ENCODE data around the gene SPHK2. TPM values are rescaled to one million over a fixed set of nuclear protein-coding genes. Genes with fewer than 3 reads are reported as not detected.
A peak's percentile ranks its signal among the peaks of the same experiment; 100 is the strongest.

The SPHK2 gene
- total and polyA plus RNA-seq, 2 of the 8 experiments (the other 6 are each of a cell fraction or from before 2014, with no cell fraction given) = 43.9 to 60.9 TPM

DNA sequence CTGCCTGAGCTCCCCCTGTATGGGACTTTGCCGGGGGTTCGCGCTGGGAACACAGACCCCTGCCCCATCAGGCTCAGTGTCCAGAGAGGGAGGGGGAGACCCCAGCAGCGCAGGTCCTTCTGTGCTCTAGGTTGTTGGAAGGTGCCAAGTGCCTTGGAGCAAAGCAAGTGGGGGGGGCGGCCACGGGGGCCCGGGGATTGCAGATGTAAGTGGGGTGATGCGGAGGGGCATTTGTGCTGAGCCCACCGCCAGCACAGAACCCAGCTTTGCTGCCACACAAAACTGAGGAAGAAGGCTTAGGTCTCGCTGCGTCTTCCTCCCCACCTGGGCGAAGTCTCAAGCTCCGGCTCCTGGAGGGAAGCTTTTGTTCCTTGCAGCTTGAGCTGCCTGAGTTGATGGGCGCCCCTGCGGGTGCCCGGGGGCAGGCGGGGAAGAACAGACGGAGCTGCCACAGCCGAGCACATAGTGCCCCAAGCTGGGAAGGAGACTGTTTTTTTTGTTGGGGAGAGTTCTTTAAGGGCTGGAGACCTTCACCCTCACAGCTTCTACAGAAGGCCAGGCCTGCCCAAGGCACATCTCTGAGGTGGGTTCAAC is 55.0 kb downstream of the SPHK2 start:
- ChIA-PET POLR2A (ENCODE audit: partially characterized antibody) (interaction anchor here (0.6 to 2.6 kb wide), 13 partner anchors 10 to 114 kb away, joined by 3 to 16 read pairs (median 3); partner anchors contain the start of genes CA11, FGF21 and FUT2), CTCF (ENCODE audit: partially characterized antibody) (interaction anchor here (0.7 to 5.8 kb wide), 30 partner anchors 9 to 170 kb away, joined by 3 to 59 read pairs (median 5); partner anchors contain the start of genes CA11 and FUT2)
- Histone ChIP-seq H2AK5ac (ENCODE audit: low read depth, low read length) (peak overlapping the region; percentile 95; the same call in 1 of the 2 replicates), H2BK20ac (ENCODE audit: low read length) (peak overlapping the region; percentile 99; the same call in 1 of the 2 replicates), H4K5ac (ENCODE audit: insufficient read length, low read depth, low read length) (no peak overlapping the region), H3K23ac (ENCODE audit: insufficient read length) (no peak overlapping the region), H3K4ac (replicated peaks; ENCODE audit: insufficient read length, low read depth, low read length) (no peak overlapping the region), H4K20me1 (replicated peaks in 1 of 2; ENCODE audit: control insufficient read depth in 1 of 2, insufficient read depth in 2 of 2, low read length in 2 of 2) (peaks cover 0 to 3% of the 10 kb centered on the region in 2 experiments), H3K27me3 (replicated peaks in 1 of 4; ENCODE audit: control insufficient read depth in 3 of 4, extremely low read depth in 1 of 4, insufficient read depth in 3 of 4, low read length in 3 of 4) (peaks cover 0 to 5% (median 3%) of the 10 kb centered on the region in 4 experiments; a peak in 2 of 7 replicates), H3K79me2 (ENCODE audit: control insufficient read depth in 1 of 2, insufficient read depth in 2 of 2, low read length in 2 of 2) (no peaks in the 10 kb centered on the region), H3K27ac (ENCODE audit: low read depth, low read length) (no peak overlapping the region), H3K9me3 (ENCODE audit: insufficient read depth in 2 of 2, low read depth in 1 of 2, low read length in 1 of 2) (peaks cover 0 to 3% of the 10 kb centered on the region in 2 experiments; a peak in 1 of 4 replicates), H3K4me2 (ENCODE audit: insufficient read depth in 1 of 2, low read depth in 2 of 2, low read length in 2 of 2) (peak overlapping the region; percentile 18 to 36; a peak in 2 of 4 replicates), H2BK15ac (ENCODE audit: low read length) (peak overlapping the region; percentile 72), H3K79me1 (ENCODE audit: low read depth, low read length) (no peaks in the 10 kb centered on the region), H2BK12ac (ENCODE audit: low read depth, low read length) (peak overlapping the region; percentile 92; the same call in 1 of the 2 replicates), H3K36me3 (ENCODE audit: control insufficient read depth in 2 of 4, insufficient read depth in 4 of 4, low read length in 3 of 4) (no peaks in the 10 kb centered on the region), H4K91ac (replicated peaks; ENCODE audit: insufficient read length, low read length) (peak overlapping the region; percentile 5), H2BK120ac (replicated peaks; ENCODE audit: low read depth, low read length) (peak overlapping the region; percentile 74), H3K4me3 (ENCODE audit: extremely low read depth in 1 of 4, insufficient read depth in 2 of 4, low read depth in 3 of 4, low read length in 4 of 4) (peak overlapping the region in 2 of 4 experiments; percentile 1 to 15; a peak in 2 of 8 replicates), H3K4me1 (replicated peaks in 1 of 4; ENCODE audit: control insufficient read depth in 3 of 4, insufficient read depth in 4 of 4, low read length in 3 of 4) (peaks cover 2 to 23% (median 19%) of the 10 kb centered on the region in 4 experiments), H3K23me2 (ENCODE audit: low read depth, low read length) (peaks cover 18% of the 10 kb centered on the region; the same call in 1 of the 2 replicates), H3K56ac (replicated peaks; ENCODE audit: insufficient read length, low read depth, low read length) (no peak overlapping the region), H3K14ac (ENCODE audit: insufficient read length) (no peak overlapping the region), H2AFZ (ENCODE audit: low read length) (0 out of 2 replicates have a peak overlapping the region, but pooled peaks have one; percentile 24), H4K8ac (ENCODE audit: extremely low read depth, insufficient read depth, low read length) (no peak overlapping the region), H3K18ac (ENCODE audit: extremely low read depth, low read length) (peak overlapping the region; percentile 75), H2BK5ac (ENCODE audit: low read depth, low read length) (peak overlapping the region; percentile 91; the same call in 1 of the 2 replicates), H3K9ac (replicated peaks in 1 of 4; ENCODE audit: extremely low read depth in 1 of 4, low read depth in 3 of 4, low read length in 3 of 4) (no peak overlapping the region)
- no peak for FAIRE-seq
- TF ChIP-seq NANOG (IDR thresholded peaks at IDR 0.05; ENCODE audit: insufficient read depth, low read depth, low read length, poor library complexity, severe bottlenecking) (peak; percentile 84), RBBP5 (IDR thresholded peaks at IDR 0.05; ENCODE audit: borderline replicate concordance, low read depth, low read length) (0 out of 2 replicates have a peak, but pooled peaks have one; percentile 5), HDAC2 (IDR thresholded peaks at IDR 0.05; ENCODE audit: borderline replicate concordance in 1 of 2, low read depth in 2 of 2, low read length in 2 of 2) (no peak)
- WGBS, 2 experiments (ENCODE audit: extremely low coverage in 1 of 2, insufficient coverage in 1 of 2, insufficient read length in 1 of 2, insufficient replicate concordance in 2 of 2, low coverage in 1 of 2, low lambda C conversion rate in 2 of 2, missing lambda C conversion rate in 1 of 2) = 30% methylated on average over 14 of the region's 19 CpGs; no CpG with 5 or more reads in 1 of the 2 experiments
- DNase-seq (ENCODE audit: low read depth in 1 of 2, low spot score in 2 of 2) = peak in 1 of 2 experiments; percentile 58

Measured in H1 (cell line).